ENCODE measurements around the gene SMIM12. TPM values are rescaled to one million over a fixed set of nuclear protein-coding genes. Genes with fewer than 3 reads are reported as not detected.
"Not testable (repeated sequence)": the region's sequence is repeated elsewhere in the genome, so short reads cannot be mapped to it uniquely, and the experiment has no call there.

Gene SMIM12
- polyA plus RNA-seq, 3 donors = 32.9 to 36.7 (median 34.4) TPM

- no peak for DNase-seq (ENCODE audit: low read depth in 3 of 3, low spot score in 2 of 3)
Observed at GRCh38 chr1:34845131-34845901, 14.2 kb downstream of the SMIM12 start.

DNA sequence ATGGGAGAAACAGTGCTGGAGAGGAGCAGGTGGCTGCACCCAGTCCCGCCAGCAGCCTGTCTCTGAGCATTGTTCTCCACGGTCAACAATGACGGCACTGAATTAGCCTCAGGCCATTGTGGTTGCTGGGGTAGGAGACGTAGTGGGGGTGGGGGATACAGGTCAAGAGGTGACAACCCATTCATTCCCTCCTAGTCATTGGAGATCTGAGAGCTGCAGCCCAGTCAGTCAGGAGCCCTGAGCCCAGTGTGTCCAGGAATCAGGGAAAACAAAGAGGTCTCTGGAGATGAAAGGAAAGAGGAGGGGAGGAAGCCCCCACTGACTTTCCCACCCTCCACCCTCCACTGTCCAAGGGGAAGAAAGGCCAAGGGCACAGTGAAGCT, 15.3 kb downstream of the SMIM12 start:
- no peak for DNase-seq (ENCODE audit: low read depth in 3 of 3, low spot score in 2 of 3)

DNA sequence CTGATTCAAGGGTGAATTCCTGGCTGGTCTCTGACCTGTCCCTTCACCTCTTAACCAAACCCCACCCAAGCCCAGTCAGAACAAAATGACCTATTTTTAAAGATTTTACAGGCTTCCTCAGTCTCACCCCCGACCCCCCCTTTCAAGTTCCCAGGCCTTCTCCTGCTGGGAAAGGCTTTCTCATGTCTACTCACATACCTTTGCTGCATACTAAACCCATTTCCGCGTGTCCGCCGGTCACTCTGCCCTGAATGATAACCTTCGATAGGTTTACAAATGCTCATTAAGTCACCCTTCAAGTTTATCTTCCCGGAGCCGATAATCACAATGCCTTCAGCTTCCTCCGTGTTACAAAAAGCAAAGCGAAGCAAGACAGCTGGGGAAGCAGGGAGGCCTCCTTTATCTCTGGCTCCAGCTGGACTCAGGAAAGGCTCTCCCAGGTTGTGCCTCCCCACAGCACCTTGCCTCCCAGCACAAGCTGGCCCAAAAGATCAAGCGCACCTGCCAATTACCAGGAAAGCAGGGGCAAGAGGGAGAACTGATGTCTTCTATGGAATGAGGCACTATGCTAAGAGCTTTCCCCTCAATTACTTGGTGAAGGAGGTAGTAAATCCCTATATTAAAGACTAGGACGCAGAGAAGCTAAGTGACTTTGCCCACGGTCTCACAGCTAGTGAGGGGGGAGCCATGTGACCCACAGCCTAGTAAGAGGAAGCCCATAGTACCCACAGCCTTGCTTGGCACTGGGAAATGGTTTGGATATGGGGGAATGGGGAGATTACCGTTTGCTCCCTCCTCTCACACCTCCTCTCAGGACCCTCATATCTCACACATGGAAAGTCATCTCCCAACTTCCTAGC, 15.9 kb downstream of the SMIM12 start:
- no peak for DNase-seq (ENCODE audit: low read depth in 3 of 3, low spot score in 2 of 3)

DNA sequence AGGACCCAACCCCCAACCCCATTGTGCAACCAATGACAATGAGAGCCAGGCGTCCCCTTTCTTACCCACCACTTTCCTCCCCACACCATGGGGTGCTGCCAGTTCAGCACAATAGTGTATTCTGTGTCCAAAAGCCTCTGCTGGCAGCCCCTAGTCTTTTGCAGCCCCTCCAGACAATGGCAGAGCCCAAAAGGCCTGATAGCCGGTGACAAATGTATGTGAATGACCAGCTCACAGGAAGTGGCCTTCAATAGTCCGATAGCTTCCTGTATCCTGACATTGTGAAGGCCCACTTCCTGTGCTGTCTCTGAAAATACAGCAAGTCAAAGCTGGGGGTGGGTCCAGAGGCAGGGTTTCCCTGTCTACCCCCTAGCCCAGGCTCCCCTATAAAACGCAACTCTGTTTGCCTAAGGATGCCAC, 16.6 kb downstream of the SMIM12 start:
- no peak for DNase-seq (ENCODE audit: low read depth in 3 of 3, low spot score in 2 of 3)

DNA sequence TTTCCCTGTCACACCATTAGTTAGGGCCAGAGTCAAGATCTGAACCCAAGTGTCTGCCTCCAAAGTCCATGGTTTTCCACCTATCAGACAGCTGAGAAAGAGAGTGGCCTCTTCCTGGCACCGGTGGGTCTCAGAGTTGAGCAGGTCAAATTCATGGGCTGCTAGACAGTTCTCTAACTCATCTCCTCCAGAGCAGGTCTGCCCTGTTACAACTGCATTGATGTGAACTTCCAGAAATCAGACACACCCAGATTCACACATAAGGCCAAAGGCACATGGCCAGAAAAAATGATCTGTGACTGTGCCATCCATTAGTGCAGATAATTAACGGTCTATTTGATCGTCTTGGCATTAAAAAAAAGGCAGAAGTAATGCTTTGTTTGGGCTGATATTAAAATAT, 17.5 kb downstream of the SMIM12 start:
- DNase-seq (ENCODE audit: low read depth in 3 of 3, low spot score in 2 of 3) = no peak

DNA sequence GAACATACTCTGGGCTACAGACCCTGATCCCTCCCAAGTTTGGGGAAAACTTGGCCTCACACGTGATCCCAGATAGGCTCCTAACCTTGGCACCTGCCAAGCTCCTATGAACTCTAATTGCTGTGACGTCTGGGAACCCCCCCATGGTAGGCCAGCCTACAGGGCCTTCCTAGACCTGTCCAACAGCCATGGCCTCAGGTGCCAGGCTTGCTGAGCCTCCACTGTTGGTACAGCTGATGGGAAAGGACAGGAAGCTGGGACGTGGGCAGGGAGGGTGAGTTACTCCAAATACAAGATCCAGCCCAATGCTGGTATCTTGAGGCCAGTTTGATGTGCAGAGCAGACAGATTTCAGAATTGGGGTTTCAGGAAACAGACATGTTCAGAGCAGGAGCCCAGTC, 19.1 kb downstream of the SMIM12 start:
- no peak for DNase-seq (ENCODE audit: low read depth in 3 of 3, low spot score in 2 of 3)

- DNase-seq (ENCODE audit: low read depth in 3 of 3, low spot score in 2 of 3) = no peak
Observed at GRCh38 chr1:34839526-34840305, 19.8 kb downstream of the SMIM12 start.

DNA sequence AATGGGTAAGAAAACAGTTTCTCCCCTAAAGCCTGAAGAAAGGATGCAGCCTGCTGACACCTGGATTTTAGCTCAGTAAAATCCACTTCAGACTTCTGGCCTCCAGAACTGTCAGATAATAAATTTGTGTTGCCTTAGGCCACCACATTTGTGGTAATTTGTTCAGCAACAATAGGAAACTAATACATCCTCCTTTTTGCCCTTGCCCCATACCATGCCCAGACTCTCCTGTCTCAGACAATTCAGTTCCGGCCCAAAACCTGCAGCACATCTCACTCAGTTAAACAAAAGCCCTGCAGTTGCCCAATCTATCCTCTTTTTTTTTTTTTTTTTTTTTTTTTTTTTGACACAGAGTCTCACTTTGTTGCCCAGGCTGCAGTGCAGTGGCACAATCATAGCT, 25.8 kb downstream of the SMIM12 start:
- DNase-seq (ENCODE audit: low read depth in 3 of 3, low spot score in 2 of 3) = no peak

- DNase-seq (ENCODE audit: low read depth in 3 of 3, low spot score in 2 of 3) = no peak
Observed at GRCh38 chr1:34831721-34832246, 27.8 kb downstream of the SMIM12 start.

DNA sequence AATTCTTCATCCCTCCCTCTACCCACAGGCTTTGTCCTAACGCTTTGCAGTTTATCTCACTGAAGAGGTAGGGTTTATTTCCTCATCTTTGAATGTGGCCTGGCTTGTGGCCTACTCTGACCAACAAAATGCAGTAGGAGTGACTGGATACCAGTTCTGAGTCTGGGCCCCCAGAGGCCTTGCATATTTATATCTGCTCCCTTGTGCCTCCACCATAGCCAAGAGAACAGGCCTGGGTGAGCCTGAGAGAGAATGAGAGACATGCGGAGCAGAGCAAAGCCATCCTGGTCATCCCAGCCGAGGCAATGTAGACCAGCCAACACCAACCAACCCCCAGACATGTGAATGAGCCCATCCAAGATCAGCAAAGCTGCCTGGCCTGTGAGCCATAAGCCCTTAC, 30.3 kb downstream of the SMIM12 start:
- DNase-seq (ENCODE audit: low read depth in 3 of 3, low spot score in 2 of 3) = no peak

DNA sequence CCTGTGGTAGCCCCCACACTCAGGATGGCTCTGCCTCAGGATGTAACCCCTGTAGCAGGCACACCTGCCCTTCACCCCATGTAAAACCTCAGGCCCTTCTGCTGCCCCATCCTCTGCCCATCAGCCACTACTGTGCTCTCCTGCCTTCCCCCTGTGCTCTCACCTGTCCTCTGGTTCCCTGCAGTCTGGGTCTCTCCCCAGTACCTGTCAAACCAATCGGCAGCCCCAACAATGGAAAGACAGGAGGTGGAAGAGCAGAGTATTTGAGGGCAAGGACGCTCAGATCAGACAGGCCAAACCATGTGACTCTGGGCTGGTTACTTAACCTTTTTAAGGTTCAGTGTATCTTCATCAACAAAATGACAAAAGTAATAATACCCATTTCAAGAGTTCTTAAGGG, 30.9 kb downstream of the SMIM12 start:
- DNase-seq (ENCODE audit: low read depth in 3 of 3, low spot score in 2 of 3) = no peak

- DNase-seq (ENCODE audit: low read depth in 3 of 3, low spot score in 2 of 3) = no peak
Observed at GRCh38 chr1:34827341-34827941, 32.1 kb downstream of the SMIM12 start.

GRCh38 chr1:34825455-34826091, 34.0 kb downstream of the SMIM12 start:
- DNase-seq (ENCODE audit: low read depth in 3 of 3, low spot score in 2 of 3) = no peak

DNA sequence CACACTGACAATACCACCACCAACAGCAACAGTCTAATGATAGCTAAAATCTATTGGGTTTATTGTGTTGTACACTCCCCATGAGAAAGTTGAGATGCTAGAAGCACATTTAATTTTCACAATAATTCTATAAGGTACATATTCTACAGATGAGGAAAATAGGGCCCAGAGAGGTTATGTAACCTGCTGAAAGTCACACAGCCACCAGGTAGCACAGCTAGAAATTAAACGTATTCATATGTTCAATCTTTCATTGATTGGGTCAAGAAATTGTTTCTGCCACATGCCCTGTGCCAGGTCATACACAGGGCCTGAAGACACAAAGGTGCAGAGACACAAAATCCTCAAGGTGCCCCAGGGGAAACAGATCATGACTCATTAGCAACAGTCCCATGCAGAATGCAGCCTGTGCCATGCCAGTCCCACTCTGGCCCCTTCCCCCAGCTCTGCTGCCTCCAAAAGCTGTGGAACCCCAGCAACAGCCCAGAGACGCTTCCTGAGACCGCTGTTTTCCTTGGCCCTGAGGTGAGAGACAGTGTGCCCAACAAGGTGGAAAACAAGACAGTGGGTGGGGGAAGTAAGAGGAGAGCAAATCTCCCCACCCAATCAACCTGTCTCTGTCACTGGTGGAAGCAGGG, 34.6 kb downstream of the SMIM12 start:
- no peak for DNase-seq (ENCODE audit: low read depth in 3 of 3, low spot score in 2 of 3)

GRCh38 chr1:34822202-34822601, 37.3 kb downstream of the SMIM12 start:
- no peak for DNase-seq (ENCODE audit: low read depth in 3 of 3, low spot score in 2 of 3)

DNA sequence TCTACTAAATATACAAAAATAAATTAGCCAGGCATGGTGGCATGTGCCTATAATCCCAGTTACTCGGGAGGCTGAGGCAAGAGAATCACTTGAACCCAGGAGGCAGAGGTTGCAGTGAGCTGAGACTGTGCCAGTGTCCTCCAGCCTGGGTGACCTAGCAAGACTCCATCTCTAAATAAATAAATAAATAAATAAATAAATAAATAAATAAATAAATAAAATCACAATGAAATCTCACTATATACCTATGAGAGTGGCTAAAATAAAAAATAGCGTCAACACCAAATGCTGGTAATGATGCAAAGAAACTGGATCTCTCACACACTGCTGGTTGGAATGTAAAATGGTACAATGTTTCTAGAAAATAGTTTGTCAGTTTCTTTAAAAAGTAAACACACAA, 40.7 kb downstream of the SMIM12 start:
- DNase-seq (ENCODE audit: low read depth in 3 of 3, low spot score in 2 of 3) = not testable (repeated sequence)

DNA sequence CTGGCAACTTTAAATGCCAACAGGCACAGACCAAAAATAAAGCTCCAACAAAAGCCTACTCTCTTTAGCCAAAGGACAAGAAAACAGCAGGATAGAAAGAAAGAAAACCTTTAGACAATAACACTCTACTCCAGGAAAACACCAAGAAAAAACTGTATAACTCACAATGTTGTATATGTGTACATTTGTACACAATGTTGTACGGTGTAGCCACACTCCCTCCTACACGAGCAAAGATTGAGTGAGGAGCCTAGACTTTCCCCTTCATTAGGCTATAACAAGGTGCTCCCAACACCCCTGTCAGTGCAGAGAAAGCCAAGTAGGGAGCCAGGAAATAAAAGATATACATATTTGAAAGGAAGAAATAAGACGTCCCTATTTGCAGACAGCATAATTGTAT, 42.8 kb downstream of the SMIM12 start:
- no peak for DNase-seq (ENCODE audit: low read depth in 3 of 3, low spot score in 2 of 3)

DNA sequence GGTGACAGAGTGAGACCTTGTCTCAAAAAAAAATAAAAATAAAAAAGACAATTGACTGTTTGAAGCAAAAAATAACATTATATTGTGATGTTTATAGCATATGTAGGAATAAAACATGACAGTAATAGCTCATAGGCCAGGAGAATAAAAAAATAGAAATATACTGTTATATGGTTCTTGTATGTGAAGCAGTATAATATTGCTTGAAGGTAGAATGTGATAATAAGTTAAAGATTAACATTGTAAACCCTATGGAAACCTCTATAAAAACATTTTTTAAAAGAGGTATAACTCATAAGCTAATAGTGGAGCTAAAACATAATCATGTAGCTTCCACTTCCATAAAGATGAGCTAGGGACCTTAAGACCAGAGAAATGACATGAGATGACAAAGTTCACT, 43.2 kb downstream of the SMIM12 start:
- DNase-seq (ENCODE audit: low read depth in 3 of 3, low spot score in 2 of 3) = no peak

DNA sequence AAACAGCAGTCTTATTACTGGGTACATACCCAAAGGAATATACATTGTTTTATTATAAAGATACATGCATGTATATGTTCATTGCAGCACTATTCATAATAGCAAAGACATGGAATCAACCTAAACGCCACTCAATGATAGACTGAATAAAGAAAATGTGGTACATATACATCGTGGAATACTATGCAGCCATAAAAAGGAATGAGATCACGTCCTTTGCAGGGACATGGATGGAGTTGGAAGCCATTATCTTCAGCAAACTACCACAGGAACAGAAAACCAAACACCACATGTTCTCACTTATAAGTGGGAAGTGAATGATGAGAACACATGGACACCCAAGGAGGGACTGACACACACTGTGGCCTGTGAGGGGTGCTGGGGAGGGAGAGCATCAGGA, 48.8 kb downstream of the SMIM12 start:
- not testable (repeated sequence) for DNase-seq (ENCODE audit: low read depth in 3 of 3, low spot score in 2 of 3)
